Measurements from ENCODE around the gene CASP10. TPM values are rescaled to one million over a fixed set of nuclear protein-coding genes. Genes with fewer than 3 reads are reported as not detected.

CASP10 gene
- total and polyA plus RNA-seq, 2 of the 8 experiments (the other 6 are each of a cell fraction or from before 2014, with no cell fraction given): 2.3 to 4.0 TPM

- 97% methylated on average over 4 of the region's 4 CpGs; no CpG with 5 or more reads in 1 of the 2 experiments for WGBS, 2 experiments (ENCODE audit: extremely low coverage in 1 of 2, insufficient coverage in 1 of 2, insufficient read length in 1 of 2, insufficient replicate concordance in 2 of 2, low coverage in 1 of 2, low lambda C conversion rate in 2 of 2, missing lambda C conversion rate in 1 of 2)
- H3K9me3 ChIP-seq (ENCODE audit: insufficient read depth in 2 of 2, low read depth in 1 of 2, low read length in 1 of 2): no peaks in the 10 kb centered on the region; a peak in 1 of 4 replicates
- H4K20me1 ChIP-seq (replicated peaks in 1 of 2; ENCODE audit: control insufficient read depth in 1 of 2, insufficient read depth in 2 of 2, low read length in 2 of 2): no peaks in the 10 kb centered on the region
Observed at GRCh38 chr2:201215963-201216362, 33.0 kb downstream of the CASP10 start.

More at GRCh38 chr2:201215963-201216362, 33.0 kb downstream of the CASP10 start:
- no peak overlapping the region for H2AK5ac ChIP-seq (ENCODE audit: low read depth, low read length)
- no peak overlapping the region for H3K9ac ChIP-seq (replicated peaks in 1 of 4; ENCODE audit: extremely low read depth in 1 of 4, low read depth in 3 of 4, low read length in 3 of 4)
- H2AFZ ChIP-seq (ENCODE audit: low read length): no peak overlapping the region
- ChIA-PET CTCF (ENCODE audit: partially characterized antibody) (no interaction called here), POLR2A (ENCODE audit: partially characterized antibody) (no interaction called here)
- no peak overlapping the region for H2BK15ac ChIP-seq (ENCODE audit: low read length)
- H3K23ac ChIP-seq (ENCODE audit: insufficient read length): no peak overlapping the region
- H3K4ac ChIP-seq (replicated peaks; ENCODE audit: insufficient read length, low read depth, low read length): no peak overlapping the region
- H3K79me1 ChIP-seq (ENCODE audit: low read depth, low read length): no peaks in the 10 kb centered on the region
- H3K4me2 ChIP-seq (ENCODE audit: insufficient read depth in 1 of 2, low read depth in 2 of 2, low read length in 2 of 2): no peak overlapping the region
- no peak overlapping the region for H4K8ac ChIP-seq (ENCODE audit: extremely low read depth, insufficient read depth, low read length)
- H2BK12ac ChIP-seq (ENCODE audit: low read depth, low read length): no peak overlapping the region
- H3K4me3 ChIP-seq (ENCODE audit: extremely low read depth in 1 of 4, insufficient read depth in 2 of 4, low read depth in 3 of 4, low read length in 4 of 4): no peak overlapping the region
- no peaks in the 10 kb centered on the region for H3K27me3 ChIP-seq (replicated peaks in 1 of 4; ENCODE audit: control insufficient read depth in 3 of 4, extremely low read depth in 1 of 4, insufficient read depth in 3 of 4, low read length in 3 of 4)
- no peak for DNase-seq (ENCODE audit: low read depth in 1 of 2, low spot score in 2 of 2)
- H3K79me2 ChIP-seq (ENCODE audit: control insufficient read depth in 1 of 2, insufficient read depth in 2 of 2, low read length in 2 of 2): no peaks in the 10 kb centered on the region
- H2BK120ac ChIP-seq (replicated peaks; ENCODE audit: low read depth, low read length): no peak overlapping the region
- H3K4me1 ChIP-seq (replicated peaks in 1 of 4; ENCODE audit: control insufficient read depth in 3 of 4, insufficient read depth in 4 of 4, low read length in 3 of 4): peaks cover 4 to 18% (median 12%) of the 10 kb centered on the region in 4 experiments; a peak in 6 of 7 replicates
- H3K56ac ChIP-seq (replicated peaks; ENCODE audit: insufficient read length, low read depth, low read length): no peak overlapping the region
- H3K14ac ChIP-seq (ENCODE audit: insufficient read length): no peak overlapping the region
- H4K5ac ChIP-seq (ENCODE audit: insufficient read length, low read depth, low read length): no peak overlapping the region
- TF ChIP-seq SIRT6 (IDR thresholded peaks at IDR 0.05; ENCODE audit: low read length) (no peak), ATF2 (IDR thresholded peaks at IDR 0.05; ENCODE audit: low read length) (no peak), CTCF (IDR thresholded peaks at IDR 0.05; ENCODE audit: control extremely low read depth in 1 of 3, insufficient read depth in 1 of 3, low read depth in 1 of 3, low read length in 3 of 3) (no peak)
- no peak overlapping the region for H3K27ac ChIP-seq (ENCODE audit: low read depth, low read length)
- no peak overlapping the region for H2BK20ac ChIP-seq (ENCODE audit: low read length)
- H3K36me3 ChIP-seq (ENCODE audit: control insufficient read depth in 2 of 4, insufficient read depth in 4 of 4, low read length in 3 of 4): no peaks in the 10 kb centered on the region
- no peak for FAIRE-seq
- H3K18ac ChIP-seq (ENCODE audit: extremely low read depth, low read length): no peak overlapping the region
- no peak overlapping the region for H4K91ac ChIP-seq (replicated peaks; ENCODE audit: insufficient read length, low read length)
- H2BK5ac ChIP-seq (ENCODE audit: low read depth, low read length): no peak overlapping the region
- no peaks in the 10 kb centered on the region for H3K23me2 ChIP-seq (ENCODE audit: low read depth, low read length)

Measured in H1 (cell line).